ENCODE data around the gene HAGHL. TPM values are rescaled to one million over a fixed set of nuclear protein-coding genes. Genes with fewer than 3 reads are reported as not detected.

Gene HAGHL
- 1 to 10 TPM; 1.1 to 5.6 (median 2.6) TPM for total RNA-seq

GRCh38 chr16:726438-727290 is at the start of gene HAGHL, which contains the start of gene CCDC78:
HAGHL (plus strand) TSS chr16:727106; CDS start chr16:727510, 404 bp downstream.
CCDC78 (minus strand) TSS chr16:726443; CDS start chr16:726367, 76 bp downstream.
- no peak for TF ChIP-seq CTCF (IDR thresholded peaks at IDR 0.05; ENCODE audit: low read depth)

- no peak for TF ChIP-seq CTCF (IDR thresholded peaks at IDR 0.05; ENCODE audit: low read depth)
These were observed 49.4 kb upstream of the HAGHL start for GRCh38 chr16:677316-678190.

GRCh38 chr16:678209-678857 is 48.6 kb upstream of the HAGHL start:
- TF ChIP-seq CTCF (IDR thresholded peaks at IDR 0.05; ENCODE audit: low read depth) = no peak

- no peak for TF ChIP-seq CTCF (IDR thresholded peaks at IDR 0.05; ENCODE audit: low read depth)
These were observed 47.8 kb upstream of the HAGHL start for GRCh38 chr16:678858-679813.

- no peak for TF ChIP-seq CTCF (IDR thresholded peaks at IDR 0.05; ENCODE audit: low read depth)
These were observed 46.9 kb upstream of the HAGHL start, which contains the start of gene STUB1 for GRCh38 chr16:679814-680624. STUB1 (plus strand) TSS chr16:680410; CDS start chr16:680526, 116 bp downstream.

GRCh38 chr16:680625-680945 is 46.3 kb upstream of the HAGHL start:
- no peak for TF ChIP-seq CTCF (IDR thresholded peaks at IDR 0.05; ENCODE audit: low read depth)
